ENCODE measurements around the gene TTBK1. TPM values are rescaled to one million over a fixed set of nuclear protein-coding genes. Genes with fewer than 3 reads are reported as not detected.

TTBK1 gene
- total and polyA plus RNA-seq, 2 donors (not counting 1 experiment from before 2014, with no cell fraction given) = 0.07 TPM; not detected in 1

- TF ChIP-seq EZH2 (IDR thresholded peaks at IDR 0.05; ENCODE audit: borderline replicate concordance, insufficient read depth, low read depth, low read length, poor library complexity, severe bottlenecking) = no peak
- TF ChIP-seq, protein P1, sequence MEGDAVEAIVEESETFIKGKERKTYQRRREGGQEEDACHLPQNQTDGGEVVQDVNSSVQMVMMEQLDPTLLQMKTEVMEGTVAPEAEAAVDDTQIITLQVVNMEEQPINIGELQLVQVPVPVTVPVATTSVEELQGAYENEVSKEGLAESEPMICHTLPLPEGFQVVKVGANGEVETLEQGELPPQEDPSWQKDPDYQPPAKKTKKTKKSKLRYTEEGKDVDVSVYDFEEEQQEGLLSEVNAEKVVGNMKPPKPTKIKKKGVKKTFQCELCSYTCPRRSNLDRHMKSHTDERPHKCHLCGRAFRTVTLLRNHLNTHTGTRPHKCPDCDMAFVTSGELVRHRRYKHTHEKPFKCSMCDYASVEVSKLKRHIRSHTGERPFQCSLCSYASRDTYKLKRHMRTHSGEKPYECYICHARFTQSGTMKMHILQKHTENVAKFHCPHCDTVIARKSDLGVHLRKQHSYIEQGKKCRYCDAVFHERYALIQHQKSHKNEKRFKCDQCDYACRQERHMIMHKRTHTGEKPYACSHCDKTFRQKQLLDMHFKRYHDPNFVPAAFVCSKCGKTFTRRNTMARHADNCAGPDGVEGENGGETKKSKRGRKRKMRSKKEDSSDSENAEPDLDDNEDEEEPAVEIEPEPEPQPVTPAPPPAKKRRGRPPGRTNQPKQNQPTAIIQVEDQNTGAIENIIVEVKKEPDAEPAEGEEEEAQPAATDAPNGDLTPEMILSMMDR (IDR thresholded peaks at IDR 0.05) = peak; percentile 84
- Mint-ChIP-seq H3K4me1 (peaks cover 8% of the 10 kb centered on the region), H3K9me3 (ENCODE audit: insufficient read depth) (no peaks in the 10 kb centered on the region), H3K27ac (no peak overlapping the region), H3K4me3 (no peak overlapping the region), H3K27me3 (peaks cover 4% of the 10 kb centered on the region)
- no peak overlapping the region for H2AFZ ChIP-seq (ENCODE audit: insufficient read depth, low read depth, low read length, poor library complexity, severe bottlenecking)
- H3K79me2 ChIP-seq (ENCODE audit: control insufficient read depth, insufficient read depth, low read length) = no peaks in the 10 kb centered on the region
- DNase-seq = peak; percentile 84
- H3K4me3 ChIP-seq (ENCODE audit: control extremely low read depth in 1 of 5, extremely low read depth in 1 of 5, insufficient read depth in 1 of 5, low read depth in 2 of 5, low read length in 4 of 5) = no peak overlapping the region
- CTCF ChIA-PET = interaction anchor here (0.6 to 6.6 kb wide), 25 partner anchors 9 to 254 kb away, joined by 3 to 73 read pairs (median 5); partner anchors contain the start of genes CRIP3 and POLR1C
- POLR2A ChIA-PET = interaction anchor here (0.5 to 0.9 kb wide), 2 partner anchors 81 to 1143 kb away, joined by 3 to 4 read pairs; no protein-coding TSS in a partner anchor
- WGBS (ENCODE audit: insufficient coverage) = 47% methylated on average over 9 of the region's 12 CpGs
- peaks cover 0 to 4% (median 0%) of the 10 kb centered on the region in 3 donors for H3K9me3 ChIP-seq (ENCODE audit: control extremely low read depth in 1 of 3, control insufficient read depth in 2 of 3, insufficient read depth in 1 of 3, low read length in 2 of 3)
- peaks cover 0 to under 1% (median 0%) of the 10 kb centered on the region in 4 experiments for H3K27me3 ChIP-seq (replicated peaks in 1 of 4; ENCODE audit: control extremely low read depth in 1 of 4, control insufficient read depth in 3 of 4, insufficient read depth in 4 of 4, low read length in 3 of 4)
- no peaks in the 10 kb centered on the region for H3K36me3 ChIP-seq (replicated peaks in 1 of 2; ENCODE audit: control extremely low read depth in 1 of 2, control insufficient read depth in 1 of 2, extremely low read depth in 1 of 2, insufficient read depth in 2 of 2, low read length in 1 of 2)
- H3K9ac ChIP-seq (ENCODE audit: low read length) = no peak overlapping the region
- ATAC-seq (ENCODE audit: low read depth) = peak; percentile 98
- no peaks in the 10 kb centered on the region for H4K20me1 ChIP-seq (ENCODE audit: control insufficient read depth, insufficient read depth, low read length, poor library complexity, severe bottlenecking)
- no peaks in the 10 kb centered on the region for H3K4me1 ChIP-seq (ENCODE audit: control insufficient read depth in 2 of 2, insufficient read depth in 2 of 2, low read length in 2 of 2)
- no peak overlapping the region for H3K27ac ChIP-seq (ENCODE audit: low read length in 2 of 2)
- intact Hi-C loops (cut with micrococcal nuclease) = loop anchor here (1.0 kb wide), 4 partner anchors 71 to 243 kb away; no protein-coding TSS in a partner anchor
- no peak overlapping the region for H3K4me2 ChIP-seq (replicated peaks; ENCODE audit: low read depth, low read length, poor library complexity, severe bottlenecking)
Measured at GRCh38 chr6:43263314-43264178, 20.3 kb downstream of the TTBK1 start.

Measured in B cell (primary cell).